HUES6 (cell line): ENCODE measurements around the gene IFITM10.

Source experiments
- H3K27ac ChIP-seq: 2 replicates; pipeline ENCODE4 v1.7.0; 2013; ENCODE audit warnings: low read depth, mild to moderate bottlenecking, low read length, inconsistent platforms
- H3K27me3 ChIP-seq: 2 replicates; pipeline ENCODE4 v1.6.1; 2013; ENCODE audit warnings: low read length; ENCODE audit not compliant: control insufficient read depth, insufficient read depth
- H3K36me3 ChIP-seq: 2 replicates; pipeline ENCODE4 v1.6.1; 2013; ENCODE audit warnings: low read length; ENCODE audit not compliant: control insufficient read depth, insufficient read depth
- H3K4me1 ChIP-seq: 2 replicates; pipeline ENCODE4 v1.6.1; 2013; ENCODE audit warnings: low read length; ENCODE audit not compliant: control insufficient read depth, insufficient read depth
- H3K4me3 ChIP-seq: 2 replicates; pipeline ENCODE4 v1.5.1; 2013; ENCODE audit warnings: low read depth, low read length
- H3K9ac ChIP-seq: one replicate; pipeline ENCODE4 v1.6.1; 2013; ENCODE audit warnings: mild to moderate bottlenecking, low read length
- H3K9me3 ChIP-seq: 2 replicates; pipeline ENCODE4 v1.6.1; 2013; ENCODE audit warnings: low read depth, low read length; ENCODE audit not compliant: control insufficient read depth, insufficient read depth

IFITM10 gene

DNA sequence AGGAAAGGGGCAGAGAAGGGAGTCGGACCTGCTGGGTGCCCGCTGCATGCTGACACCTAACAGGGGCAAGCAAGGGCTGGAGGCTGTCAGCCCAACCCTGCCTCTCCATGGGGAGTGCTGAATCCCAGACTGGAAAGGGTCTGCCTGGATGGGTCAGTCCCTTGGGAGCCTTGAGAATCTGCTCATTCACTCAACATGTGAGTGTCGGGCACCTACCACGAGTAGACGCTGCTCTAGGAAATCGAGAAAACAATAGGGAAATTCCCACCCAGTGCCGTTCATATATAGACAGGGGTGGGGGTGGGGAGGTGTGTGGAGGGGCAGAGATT is 17.7 kb upstream of the IFITM10 start:
- Histone ChIP-seq H3K27ac (no peak overlapping the region), H3K9me3 (no peaks in the 10 kb centered on the region), H3K36me3 (no peaks in the 10 kb centered on the region), H3K4me1 (peaks cover 9% of the 10 kb centered on the region), H3K27me3 (no peaks in the 10 kb centered on the region; the same call in 1 of the 2 replicates), H3K9ac (no peak overlapping the region), H3K4me3 (no peak overlapping the region)

DNA sequence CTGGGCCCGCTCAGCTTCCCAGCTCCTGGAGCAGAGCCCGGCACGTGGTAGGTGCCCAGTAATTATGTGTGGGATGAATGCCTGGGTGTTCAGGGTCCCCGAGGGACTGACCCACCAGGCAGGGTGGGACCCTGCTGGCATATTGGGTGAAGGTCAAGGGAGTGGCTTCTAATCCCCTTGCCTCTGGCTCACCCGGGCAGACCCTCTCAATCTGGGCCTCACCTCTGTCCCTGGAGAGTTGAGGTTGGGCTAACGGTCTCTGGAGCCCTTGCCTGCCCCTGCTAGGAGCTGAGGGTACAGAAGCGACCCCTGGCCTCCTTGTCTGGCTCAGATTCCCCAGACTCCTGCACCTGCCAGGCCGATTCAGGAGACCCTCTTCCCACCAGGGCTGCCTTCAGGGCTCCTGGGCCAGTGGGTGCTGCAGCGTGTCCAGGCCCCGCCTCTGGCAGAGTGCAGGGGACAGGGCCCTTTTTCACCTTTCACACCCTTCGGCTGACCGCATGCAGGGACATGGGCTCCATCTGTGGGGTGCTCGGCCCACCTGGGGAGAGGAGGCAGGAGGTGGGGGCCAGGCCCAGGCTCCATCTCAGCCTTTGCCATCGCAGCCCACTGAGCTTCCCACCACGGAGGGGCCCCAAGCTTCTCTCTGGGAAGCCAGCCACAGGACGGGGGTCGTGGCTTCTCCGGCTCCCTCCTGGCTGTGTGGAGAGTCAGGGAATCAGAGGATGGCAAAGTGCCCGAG is 17.2 kb upstream of the IFITM10 start:
- Histone ChIP-seq H3K4me1 (peaks cover 12% of the 10 kb centered on the region), H3K36me3 (no peaks in the 10 kb centered on the region), H3K9ac (no peak overlapping the region), H3K27me3 (no peaks in the 10 kb centered on the region; the same call in 1 of the 2 replicates), H3K27ac (no peak overlapping the region), H3K9me3 (no peaks in the 10 kb centered on the region), H3K4me3 (no peak overlapping the region)

DNA sequence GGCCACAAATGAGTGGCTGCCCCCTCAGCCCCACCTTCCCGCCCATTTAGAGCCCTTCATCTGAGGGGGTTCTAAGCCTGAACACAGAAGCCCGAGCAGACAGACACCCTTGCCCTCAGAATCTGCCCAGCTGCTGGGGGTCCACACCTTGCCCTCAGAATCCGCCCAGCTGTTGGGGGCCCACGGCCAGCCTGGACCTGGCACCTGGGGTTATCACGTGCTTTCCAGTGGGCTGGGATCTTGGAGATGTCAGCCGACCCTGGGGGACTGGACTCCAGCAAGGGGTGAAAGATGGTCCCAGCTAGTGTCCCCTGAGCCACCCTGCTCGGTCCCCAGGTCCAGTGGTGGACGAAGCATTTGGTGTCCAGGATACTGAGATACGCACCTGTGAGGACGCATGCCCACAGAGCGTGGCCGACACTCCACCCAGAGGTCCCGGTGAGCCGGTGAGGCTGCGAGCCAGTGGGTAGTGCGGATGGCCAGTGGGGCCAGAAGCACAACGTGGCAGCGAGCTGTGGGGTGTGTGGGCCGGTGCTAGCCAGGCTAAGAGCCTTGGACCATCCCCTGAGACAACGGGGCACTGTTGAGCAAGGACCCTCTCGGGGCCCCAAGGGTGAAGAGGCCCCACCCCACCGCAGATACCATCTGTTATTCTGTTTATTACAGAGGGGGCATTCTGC is 16.5 kb upstream of the IFITM10 start:
- Histone ChIP-seq H3K27me3 (no peaks in the 10 kb centered on the region; the same call in 1 of the 2 replicates), H3K4me1 (peaks cover 7% of the 10 kb centered on the region), H3K9ac (no peak overlapping the region), H3K9me3 (no peaks in the 10 kb centered on the region), H3K36me3 (no peaks in the 10 kb centered on the region), H3K4me3 (no peak overlapping the region), H3K27ac (no peak overlapping the region)

DNA sequence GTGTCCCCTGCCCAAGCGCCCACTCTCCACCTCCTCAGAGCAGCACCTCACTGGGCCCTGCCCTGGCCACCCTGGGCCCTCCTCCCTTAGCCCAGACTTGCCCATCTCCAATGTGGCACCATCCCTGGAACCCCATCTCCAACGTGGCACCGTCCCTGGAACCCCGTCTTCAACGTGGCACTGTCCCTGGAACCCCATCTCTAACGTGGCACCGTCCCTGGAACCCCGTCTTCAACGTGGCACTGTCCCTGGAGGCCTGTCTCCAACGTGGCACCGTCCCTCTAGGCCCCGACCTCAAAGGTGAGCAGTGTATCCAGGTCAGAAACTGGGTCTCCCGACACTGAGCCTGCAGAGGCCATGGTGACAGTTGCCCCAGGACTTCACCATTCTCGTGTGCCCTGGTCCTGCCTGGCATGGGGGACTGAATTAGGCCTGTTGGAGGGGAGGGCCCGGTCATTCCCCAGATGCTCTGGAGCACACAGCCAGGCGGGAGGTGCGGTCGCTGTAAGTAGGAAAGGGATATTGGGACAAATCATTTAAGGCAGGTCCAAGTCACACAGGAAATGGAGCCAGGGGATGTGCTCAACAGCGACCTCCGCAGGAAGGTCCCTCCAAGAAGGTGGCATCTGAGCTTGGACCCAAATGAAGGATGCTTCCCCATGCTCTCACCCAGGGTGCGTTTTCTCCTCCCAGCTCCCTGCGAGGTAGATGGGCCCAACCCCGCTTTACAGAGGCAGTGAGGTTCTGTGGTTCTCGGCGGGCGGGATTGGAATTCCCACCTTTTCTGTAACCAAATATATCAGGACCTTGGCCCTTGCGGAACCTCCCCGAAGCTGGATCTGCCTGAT is 15.7 kb upstream of the IFITM10 start:
- no peak overlapping the region for H3K4me3 ChIP-seq
- no peaks in the 10 kb centered on the region; the same call in 1 of the 2 replicates for H3K27me3 ChIP-seq

DNA sequence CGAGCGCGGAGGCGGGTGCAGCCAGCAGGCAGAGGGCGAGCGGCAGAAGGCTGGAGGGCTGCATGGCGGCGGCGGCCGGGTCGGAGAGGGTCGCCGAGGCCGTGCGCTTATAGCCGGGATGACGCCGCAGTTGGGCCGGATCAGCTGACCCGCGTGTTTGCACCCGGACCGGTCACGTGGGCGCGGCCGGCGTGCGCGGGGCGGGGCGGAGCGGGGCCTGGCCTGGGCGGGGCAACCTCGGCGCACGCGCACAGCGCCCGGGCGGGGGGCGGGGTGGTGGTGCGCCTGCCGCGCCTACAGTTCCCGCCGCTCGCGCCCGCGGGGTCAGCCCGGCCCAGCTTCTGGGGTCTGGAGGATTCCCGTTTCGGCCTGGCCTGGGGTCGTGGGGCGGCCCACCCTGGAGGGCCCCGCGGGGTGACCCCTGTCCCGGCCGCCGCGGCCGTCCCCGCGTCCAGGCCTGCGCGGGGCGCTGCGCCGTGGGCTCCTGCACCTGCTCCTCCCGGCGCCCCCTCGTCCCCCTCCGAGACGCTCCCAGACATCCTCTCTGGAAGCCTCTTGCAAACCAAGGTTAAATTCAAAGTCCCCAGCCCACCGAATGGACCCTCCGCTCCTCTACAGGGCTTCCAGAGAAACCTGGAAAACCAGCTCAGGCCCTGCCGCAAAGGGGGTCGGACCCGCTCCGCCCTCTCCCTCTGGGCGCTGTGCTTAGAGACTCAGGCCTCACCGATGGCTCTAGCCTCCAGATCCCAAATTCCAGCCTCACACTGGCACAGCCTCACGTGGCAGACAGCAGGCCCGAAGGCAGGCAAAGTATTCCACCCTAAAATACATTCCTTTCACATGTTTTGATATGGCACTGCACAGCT is 13.6 kb upstream of the IFITM10 start, which contains the start of gene CTSD:
Gene CTSD, minus strand, starts transcription at position 132 of the 866 bp plus-strand sequence. Its CDS starts 68 bp downstream, at position 64.
- Histone ChIP-seq H3K9ac (peak within 1 kb of the TSS; percentile 76), H3K27ac (peak within 1 kb of the TSS; percentile 84), H3K36me3 (peaks cover 21% of the 10 kb centered on the region), H3K27me3 (no peaks in the 10 kb centered on the region; the same call in 1 of the 2 replicates), H3K4me3 (peak within 1 kb of the TSS; percentile 92), H3K9me3 (no peaks in the 10 kb centered on the region), H3K4me1 (peaks cover 7% of the 10 kb centered on the region)

More for the DNA sequence above, 15.7 kb upstream of the IFITM10 start:
- Histone ChIP-seq H3K27ac (no peak overlapping the region), H3K36me3 (peaks cover 2% of the 10 kb centered on the region), H3K9ac (no peak overlapping the region), H3K4me1 (peaks cover 7% of the 10 kb centered on the region), H3K9me3 (no peaks in the 10 kb centered on the region)

DNA sequence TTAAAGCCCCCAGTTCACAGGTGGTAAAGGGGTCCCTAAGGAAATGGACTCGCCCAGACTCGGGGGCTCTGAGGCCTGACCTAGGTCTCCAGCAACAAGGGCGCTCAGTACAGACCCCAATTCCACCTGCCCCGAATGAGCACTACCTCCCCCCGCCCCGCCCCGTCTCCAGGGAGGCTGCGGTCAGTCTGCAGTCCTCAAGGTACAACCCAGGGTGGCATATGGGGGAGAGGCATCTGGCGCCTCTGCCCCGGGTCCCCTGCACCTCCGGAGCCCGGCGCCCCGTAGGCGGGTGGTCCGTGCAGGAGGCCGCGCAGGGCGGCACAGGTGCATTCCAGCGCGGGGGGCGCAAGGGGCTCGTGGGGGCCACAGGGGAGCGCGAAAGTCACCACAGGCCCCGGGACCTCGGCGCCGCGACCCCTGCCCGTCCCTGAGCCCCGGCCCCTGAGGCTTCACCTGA is 13.0 kb upstream of the IFITM10 start:
- H3K27ac ChIP-seq: peak overlapping the region; percentile 84
- H3K36me3 ChIP-seq: peaks cover 21% of the 10 kb centered on the region
- H3K9me3 ChIP-seq: no peaks in the 10 kb centered on the region
- H3K4me3 ChIP-seq: peak overlapping the region; percentile 92
- H3K4me1 ChIP-seq: peaks cover 7% of the 10 kb centered on the region
- peak overlapping the region; percentile 76 for H3K9ac ChIP-seq
- H3K27me3 ChIP-seq: no peaks in the 10 kb centered on the region; the same call in 1 of the 2 replicates

DNA sequence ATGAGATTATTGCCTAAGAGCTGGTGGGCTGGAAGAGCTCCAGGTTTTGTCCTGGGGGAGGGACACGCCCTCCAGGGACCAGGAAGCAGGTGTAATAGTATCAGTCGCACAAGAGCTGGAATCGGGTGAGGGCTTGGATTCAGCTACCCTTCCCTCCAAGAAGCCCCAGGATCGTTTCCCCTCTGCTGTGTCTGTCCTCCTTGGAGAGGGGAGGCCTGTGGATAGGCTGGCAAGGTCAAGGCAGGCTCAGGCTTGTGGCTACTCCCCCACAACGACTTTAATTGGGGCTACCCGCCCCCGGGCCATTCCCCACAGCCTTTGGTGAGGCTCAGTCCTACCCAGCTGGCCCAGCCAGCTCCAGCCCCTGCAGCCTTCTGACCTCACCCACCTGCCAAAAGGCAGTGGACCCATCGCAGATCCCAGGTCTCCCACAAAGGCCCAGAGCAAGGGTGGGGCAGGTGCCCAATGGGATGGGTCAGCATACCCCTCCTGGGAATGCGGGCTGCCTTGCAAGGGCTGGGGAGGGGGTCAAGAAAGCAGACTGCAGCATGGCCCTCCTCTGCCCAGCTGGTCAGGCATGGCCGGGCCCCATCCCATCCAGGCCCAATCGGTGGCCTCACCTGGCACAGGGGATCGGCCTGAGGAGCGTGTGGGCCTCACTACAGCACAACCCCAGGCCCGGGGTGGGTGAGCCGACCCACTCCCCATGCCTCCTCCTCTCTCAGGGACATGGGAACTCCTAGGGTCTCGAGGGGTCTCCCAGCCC is 12.3 kb upstream of the IFITM10 start:
- no peaks in the 10 kb centered on the region for H3K9me3 ChIP-seq
- no peak overlapping the region for H3K27ac ChIP-seq

DNA sequence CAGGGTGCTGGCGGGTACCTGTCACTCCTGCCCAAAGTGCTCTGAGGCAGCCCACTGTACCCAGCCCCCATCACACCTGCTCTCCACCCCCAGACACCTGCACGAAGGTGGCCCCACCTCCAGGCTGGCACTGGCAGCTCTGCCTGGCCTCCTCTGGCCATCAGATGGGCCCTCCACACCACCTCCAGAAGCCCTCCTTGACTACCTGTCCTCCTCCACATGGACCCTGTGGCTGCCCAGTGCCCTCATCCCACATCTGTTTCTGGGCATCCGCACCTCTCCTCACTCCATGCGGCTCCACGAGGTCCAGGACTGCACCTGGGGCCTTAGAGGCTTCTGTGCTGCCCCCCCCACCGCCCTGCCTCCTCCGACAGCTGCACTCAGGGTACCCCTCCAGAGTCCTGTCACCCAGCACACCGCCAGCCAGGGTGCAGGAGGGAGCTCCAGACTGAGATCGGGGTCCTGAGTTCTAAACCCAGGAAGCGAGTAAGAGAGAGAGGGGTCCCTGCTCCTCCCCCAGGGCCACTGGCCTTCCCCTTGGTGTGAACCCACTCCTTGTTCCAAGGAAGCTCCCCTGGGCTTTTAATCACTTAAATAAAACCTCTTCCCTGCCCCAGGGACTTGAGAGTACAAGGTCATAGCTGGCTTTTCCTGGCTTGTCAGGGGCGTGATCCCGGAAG is 11.6 kb upstream of the IFITM10 start:
- H3K9me3 ChIP-seq: no peaks in the 10 kb centered on the region
- H3K27me3 ChIP-seq: no peaks in the 10 kb centered on the region; the same call in 1 of the 2 replicates
- H3K4me3 ChIP-seq: no peak overlapping the region
- H3K36me3 ChIP-seq: peaks cover 26% of the 10 kb centered on the region
- H3K9ac ChIP-seq: peak overlapping the region; percentile 49
- peaks cover 7% of the 10 kb centered on the region for H3K4me1 ChIP-seq
- no peak overlapping the region for H3K27ac ChIP-seq

More for the DNA sequence above, 12.3 kb upstream of the IFITM10 start:
- Histone ChIP-seq H3K36me3 (peaks cover 21% of the 10 kb centered on the region), H3K9ac (peak overlapping the region; percentile 49), H3K4me3 (peak overlapping the region; percentile 92), H3K27me3 (no peaks in the 10 kb centered on the region; the same call in 1 of the 2 replicates), H3K4me1 (peaks cover 7% of the 10 kb centered on the region)

DNA sequence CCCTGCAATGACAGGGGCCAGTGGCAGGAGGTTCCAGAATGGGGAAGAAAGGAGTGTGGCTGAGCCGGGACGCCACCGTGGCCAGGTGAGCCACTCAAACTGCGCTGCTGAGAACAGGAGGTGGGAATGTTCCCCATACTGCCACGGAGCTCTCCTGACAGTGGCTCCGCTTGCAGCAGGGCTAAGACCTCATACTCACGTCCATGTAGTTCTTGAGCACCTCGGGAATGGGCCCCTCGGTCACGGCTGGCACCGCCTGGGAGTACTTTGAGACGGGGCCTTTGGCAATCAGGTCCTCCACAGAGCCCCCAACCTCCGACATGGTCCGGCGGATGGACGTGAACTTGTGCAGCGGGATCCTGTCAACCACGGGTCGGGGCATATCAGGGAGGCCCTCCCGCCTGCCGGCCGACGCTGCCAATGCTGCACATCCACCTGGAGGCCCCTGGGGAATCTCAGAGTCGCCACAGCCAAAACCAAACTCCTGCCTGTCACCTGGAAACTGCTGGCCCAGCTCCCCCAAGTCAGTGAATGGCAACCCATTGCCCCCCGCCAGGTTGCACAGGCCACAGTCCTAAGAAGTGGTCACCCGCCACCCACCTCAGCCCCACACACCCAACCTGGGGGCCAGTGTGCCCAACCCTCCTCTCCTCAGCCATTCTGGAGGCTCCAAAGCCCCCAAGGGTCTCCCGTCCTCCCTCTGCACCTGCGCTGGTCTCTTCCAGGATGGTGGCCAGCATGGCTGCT is 10.9 kb upstream of the IFITM10 start:
- Histone ChIP-seq H3K27me3 (no peaks in the 10 kb centered on the region; the same call in 1 of the 2 replicates), H3K36me3 (peaks cover 32% of the 10 kb centered on the region), H3K27ac (no peak overlapping the region), H3K4me3 (no peak overlapping the region), H3K4me1 (peaks cover 7% of the 10 kb centered on the region), H3K9me3 (no peaks in the 10 kb centered on the region), H3K9ac (no peak overlapping the region)
